Stimulated activated CD8-positive, alpha-beta memory T cell treated with anti-CD3 and anti-CD28 coated beads, Interleukin-15, amount 100 ng/mL, for 24 hours (primary cell): ENCODE results near the gene SCLY.

Experiments used
- DNase-seq: peaks from one replicate; pipeline ENCODE4 v3.0.0-alpha.2; 2020; ENCODE audit warnings: low read depth

The SCLY gene

DNA sequence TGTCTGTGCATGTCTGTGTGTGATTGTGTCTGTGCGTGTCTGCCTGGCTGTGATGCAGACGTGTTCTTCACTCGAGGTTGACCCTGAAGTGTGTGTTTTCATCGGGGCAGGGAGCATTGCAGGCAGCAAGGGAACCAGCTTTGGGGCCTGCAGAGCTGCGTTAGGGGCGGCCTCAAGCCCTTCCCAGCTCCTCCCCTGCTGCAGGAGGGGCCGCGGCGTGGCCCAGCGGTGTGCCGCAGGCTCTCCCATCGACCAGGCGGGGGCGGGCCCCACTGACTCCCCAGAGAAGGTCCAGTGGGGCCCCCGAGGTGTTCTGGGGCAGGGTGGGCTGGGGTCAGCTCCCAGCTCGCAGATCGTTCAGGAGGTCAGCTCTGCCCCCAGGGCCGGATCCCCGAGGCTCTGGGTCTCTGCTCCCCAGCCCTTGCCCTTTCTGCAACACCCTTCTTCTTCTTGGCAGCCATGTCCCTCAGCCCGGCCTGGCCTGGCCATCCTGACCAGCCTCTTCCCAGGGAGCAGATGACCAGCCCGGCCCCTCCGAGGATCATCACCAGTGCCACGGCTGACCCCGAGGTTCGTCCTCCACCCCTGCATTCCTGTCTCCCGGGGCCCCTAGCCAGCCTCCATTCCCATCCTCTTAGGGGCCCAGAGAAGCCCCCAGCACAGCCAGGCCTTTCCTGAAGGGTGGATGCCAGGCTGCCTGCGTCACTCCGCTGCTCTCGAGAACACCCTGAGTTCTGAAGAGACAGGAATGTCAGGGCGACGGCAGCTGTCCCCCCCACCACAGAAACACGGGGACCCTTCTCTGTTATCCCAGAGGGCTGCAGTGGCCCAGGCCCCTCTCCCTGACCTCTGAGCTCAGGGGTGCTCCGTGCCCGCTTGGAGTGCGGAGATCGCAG, 66.6 kb downstream of the SCLY start:
- DNase-seq = no peak

GRCh38 chr2:238128061-238128440, 67.2 kb downstream of the SCLY start:
- no peak for DNase-seq

DNA sequence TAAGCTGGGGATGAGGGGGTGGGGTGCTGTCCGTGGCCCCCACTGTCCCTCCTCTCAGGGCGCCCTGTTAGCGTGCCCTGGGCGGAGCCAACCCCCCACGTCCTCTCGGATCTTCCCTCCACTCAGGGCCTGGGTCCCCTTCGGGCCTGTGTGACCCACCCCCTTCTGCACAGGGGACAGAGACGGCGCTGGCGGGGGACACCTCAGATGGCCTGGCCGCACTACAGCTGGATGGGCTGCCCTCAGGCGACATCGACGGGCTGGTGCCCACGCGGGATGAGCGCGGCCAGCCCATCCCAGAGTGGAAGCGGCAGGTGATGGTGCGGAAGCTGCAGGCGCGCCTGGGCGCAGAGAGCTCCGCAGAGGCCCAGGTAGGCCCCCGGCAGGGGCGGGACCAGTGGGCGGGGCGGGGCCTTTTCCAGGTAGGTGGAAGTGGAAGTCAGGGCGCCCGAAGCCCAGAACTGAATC, 67.8 kb downstream of the SCLY start:
- DNase-seq = no peak

DNA sequence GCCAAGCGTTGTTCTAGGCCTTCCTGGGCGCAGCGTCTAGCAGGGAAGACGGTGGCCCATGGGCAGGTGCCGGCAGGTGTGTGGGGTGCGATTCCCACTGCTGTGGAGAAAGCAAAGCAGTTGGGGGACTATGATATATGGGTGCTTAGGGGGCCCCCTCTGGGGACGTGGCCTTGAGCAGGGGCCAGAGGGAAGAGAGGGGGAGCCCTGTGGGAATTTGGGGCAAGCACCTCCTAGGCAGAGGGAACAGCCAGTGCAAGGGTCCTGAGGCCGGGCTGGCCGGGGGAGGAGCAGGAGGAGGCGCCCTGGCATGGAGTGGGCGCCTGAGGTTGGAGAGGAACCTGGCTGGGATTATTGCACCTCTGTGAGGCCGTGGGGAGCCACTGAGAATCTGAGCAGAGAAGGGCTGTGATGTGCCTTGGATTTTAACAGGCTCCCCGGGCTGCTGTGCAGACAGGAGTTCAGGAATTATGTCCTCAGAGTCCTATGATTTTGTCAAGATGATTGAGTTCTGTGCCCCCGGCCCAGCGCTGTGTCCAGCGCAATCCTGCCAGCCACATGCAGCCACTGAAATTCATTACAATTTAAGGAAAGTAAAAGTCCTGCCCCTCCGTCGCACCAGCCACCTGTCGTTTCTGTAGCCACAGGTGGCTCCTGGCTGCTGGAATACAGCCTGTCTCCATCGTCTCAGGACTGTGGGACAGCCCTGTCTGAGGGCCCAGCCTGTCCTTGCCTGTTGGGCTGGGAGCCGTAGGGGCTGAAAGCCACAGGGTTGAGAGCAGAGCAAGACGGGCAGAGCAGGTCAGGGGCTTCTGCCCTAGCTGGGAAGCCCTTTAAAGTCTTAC, 68.6 kb downstream of the SCLY start:
- no peak for DNase-seq

DNA sequence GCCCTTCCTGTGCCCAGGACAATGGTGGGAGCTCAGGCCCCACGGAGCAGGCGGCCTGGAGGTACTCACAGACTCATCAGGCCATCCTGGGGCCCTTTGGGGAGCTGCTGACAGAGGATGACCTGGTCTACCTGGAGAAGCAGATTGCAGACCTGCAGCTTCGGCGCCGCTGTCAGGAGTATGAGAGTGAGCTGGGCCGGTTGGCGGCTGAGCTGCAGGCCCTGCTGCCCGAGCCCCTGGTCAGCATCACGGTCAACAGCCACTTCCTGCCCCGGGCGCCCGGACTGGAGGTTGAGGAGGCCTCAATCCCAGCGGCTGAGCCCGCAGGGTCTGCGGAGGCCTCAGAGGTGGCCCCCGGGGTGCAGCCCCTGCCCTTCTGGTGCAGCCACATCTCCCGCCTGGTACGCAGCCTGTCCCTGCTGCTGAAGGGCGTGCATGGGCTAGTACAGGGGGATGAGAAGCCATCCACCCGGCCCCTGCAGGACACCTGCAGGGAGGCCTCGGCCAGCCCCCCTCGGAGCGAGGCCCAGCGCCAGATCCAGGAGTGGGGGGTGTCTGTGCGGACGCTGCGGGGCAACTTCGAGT, 69.4 kb downstream of the SCLY start:
- no peak for DNase-seq

GRCh38 chr2:238130696-238131628, 70.2 kb downstream of the SCLY start:
- no peak for DNase-seq

- no peak for DNase-seq
Measured at GRCh38 chr2:238131761-238132462, 71.1 kb downstream of the SCLY start.

- DNase-seq = no peak
Measured at GRCh38 chr2:238132463-238133450, 72.0 kb downstream of the SCLY start.

GRCh38 chr2:238133499-238134392, 72.9 kb downstream of the SCLY start:
- no peak for DNase-seq

DNA sequence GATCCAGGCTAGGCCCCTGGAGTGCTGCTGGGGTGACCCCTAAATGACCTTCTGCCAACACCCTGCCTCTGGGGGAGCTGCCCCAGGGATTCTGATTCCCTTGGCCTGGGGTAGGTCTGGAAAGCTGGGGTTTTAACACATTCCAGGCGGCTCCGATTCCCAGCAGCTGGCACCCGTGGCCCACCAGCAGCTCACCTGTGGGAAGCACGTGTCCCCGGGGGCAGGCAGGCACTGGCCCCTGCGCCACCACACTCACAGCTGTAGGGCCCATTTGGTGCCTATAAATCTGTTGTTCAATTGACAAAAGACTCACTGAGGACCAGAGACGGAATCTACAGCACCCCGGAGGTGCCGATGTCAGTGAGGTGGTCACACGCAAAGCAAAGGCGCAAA, 73.6 kb downstream of the SCLY start:
- no peak for DNase-seq

GRCh38 chr2:238135601-238136150, 74.9 kb downstream of the SCLY start:
- no peak for DNase-seq

DNA sequence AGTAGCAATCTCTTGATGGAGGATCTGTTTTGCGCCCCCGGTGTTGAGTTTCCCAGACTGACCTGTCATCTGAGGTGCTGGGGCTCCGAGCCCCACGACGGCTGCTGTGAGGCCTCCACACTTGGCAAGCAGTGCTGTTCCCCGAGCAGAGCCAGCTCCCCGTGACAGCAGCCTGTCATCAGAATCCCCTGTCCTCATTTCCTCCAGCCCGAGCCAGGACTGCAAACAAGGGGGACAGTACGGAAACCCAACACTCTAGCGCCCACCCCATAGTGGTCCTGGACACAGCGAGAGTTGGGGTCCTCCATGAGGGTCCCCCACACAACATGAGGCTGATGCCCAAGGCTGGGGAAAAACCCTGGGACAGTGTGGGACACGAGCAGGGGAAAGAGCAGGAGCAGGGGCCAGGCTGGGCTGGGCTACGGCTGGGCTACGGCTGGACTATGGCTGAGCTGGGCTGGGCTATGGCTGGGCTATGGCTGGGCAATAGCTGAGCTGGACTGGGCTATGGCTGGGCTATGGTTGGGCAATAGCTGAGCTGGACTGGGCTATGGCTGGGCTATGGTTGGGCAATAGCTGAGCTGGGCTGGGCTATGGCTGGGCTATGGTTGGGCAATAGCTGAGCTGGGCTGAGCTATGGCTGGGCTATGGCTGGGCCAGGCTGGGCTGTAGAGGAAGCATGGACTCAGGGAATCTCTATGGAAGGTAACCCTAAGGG, 76.2 kb downstream of the SCLY start:
- no peak for DNase-seq

GRCh38 chr2:238137885-238138284, 77.1 kb downstream of the SCLY start:
- DNase-seq = no peak

DNA sequence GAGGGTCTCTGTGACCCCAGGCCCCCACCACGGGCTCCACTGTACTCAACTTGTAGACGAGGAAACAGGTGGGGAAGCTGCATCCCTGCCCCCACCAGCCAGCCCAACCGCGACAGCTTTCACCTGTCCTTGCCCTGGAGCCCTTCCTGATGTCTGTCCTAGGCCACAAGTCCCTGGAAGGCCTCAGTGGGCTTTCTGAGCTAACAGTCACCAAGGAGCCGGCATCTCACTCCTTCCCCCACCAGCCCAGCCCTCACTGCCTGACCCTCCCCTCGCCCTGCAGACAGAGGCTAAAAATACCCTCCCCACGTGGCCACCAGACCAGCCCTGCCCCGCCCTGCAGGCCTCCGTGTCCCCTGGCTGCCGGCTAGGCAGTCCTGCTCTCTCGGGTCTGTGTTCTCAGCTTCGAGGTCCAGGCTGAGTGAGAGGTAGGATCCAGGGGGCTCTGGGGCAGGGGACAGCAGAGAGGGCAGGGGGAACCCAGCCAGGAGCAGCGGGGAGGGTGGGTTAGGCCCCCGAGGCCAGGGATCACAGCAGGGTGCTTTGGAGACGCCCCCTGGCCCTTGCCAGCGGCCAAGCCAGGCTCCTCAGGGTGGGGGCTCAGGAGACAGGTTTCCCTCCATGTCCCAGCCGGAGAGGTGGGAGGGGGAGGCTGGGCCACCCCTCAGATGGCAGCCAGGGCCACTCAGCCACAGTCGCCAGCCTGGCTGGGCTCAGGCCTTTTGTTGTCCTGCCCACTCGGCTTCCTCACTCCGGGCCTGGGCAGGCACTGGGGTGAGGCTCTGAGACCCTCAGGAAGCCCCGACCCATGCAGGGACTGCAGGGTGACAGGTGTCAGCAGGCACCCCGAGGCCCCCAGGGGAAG, 77.8 kb downstream of the SCLY start, which contains the start of gene KLHL30:
Gene KLHL30, plus strand, starts transcription at position 338 of the 865 bp plus-strand sequence. CDS start 2,087 bp downstream, outside the sequence.
- no peak for DNase-seq

DNA sequence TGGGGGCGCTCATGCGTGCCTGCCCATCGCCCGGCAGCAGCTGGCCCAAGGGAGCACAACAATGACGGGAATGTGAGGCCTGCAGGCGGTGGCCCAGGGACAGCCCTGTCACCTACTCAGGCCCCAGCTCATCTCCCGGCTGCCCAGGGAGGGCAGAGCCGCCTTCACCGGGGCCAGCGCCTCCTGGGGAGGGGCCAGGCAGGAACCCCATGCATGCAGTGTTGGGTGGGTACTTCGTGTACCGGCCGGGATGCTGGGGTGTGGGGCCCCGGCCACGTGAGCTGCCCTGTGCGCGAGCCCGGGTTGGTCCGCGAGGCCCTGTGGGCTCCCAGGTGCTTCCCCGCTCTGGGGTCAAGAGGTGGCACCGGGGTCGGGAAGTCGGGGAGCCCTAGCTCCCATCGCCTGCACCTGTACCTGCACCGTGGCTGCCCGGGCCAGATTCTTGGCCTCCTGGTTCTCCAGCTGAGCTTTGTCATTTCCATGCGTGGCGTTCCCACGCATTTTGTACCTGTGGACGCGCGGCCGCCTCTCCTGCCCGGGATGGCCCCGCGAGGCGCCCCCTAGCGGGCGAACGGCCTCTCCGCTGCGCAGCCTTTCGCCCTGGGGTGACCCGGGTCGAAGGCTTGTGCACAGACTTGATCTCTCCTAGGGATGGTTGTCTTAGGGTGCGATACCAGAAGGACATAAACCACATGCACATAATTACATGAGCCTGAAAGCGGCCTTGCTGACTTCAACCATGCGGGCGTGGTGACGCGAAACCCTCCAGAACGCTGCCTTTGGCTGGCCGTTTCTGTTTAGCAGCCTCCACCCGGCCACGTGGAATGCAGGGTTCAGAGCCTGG, 78.6 kb downstream of the SCLY start:
- peak; percentile 21 for DNase-seq

GRCh38 chr2:238140040-238140439, 79.2 kb downstream of the SCLY start:
- DNase-seq = no peak
